Measurements from ENCODE around the gene LRRC1. TPM values are rescaled to one million over a fixed set of nuclear protein-coding genes. Genes with fewer than 3 reads are reported as not detected.

The LRRC1 gene
- total and polyA plus RNA-seq, 2 of the 13 experiments (the other 11 are each of a cell fraction or from before 2014, with no cell fraction given): 15.6 to 27.7 TPM

DNA sequence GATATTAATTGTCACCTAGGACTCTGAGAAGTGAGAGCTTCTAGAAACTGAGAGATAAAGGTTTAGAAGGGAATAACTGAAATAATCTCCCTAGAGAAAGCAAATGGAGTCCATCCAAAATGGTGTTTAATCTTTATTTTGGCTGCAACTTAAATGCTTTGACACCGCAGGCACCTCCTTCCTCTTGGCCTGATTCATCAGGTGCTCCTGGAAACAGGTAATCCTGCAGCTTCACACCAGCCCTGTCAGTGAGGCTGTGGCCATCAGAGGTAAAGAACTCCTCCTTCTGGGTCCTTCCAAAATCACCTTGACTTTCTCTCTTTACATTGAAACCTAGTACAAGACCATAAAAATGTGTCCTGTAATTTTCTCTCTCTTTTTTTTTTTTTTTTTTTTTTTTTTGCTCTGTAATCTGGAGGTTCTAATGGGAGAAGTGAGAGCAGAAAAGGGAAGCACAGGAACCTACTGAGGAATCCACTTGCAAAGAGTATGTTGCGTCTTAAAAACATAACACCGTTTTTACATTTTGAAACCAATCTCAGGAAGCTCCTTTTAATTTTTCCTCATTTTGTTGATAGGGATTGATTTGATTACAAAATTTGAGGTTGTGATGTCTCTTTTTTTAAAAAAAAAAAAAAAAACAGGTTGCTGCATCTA lies 124.2 kb downstream of the LRRC1 start (continued):
- no peak for TF ChIP-seq PCBP1 (IDR thresholded peaks at IDR 0.05; ENCODE audit: borderline replicate concordance, low read depth, low read length)
- no peak for TF ChIP-seq FOXK1 (CRISPR knock-in tag; IDR thresholded peaks at IDR 0.05; ENCODE audit: borderline replicate concordance, low read depth)
- TF ChIP-seq ZNF557 (CRISPR knock-in tag; IDR thresholded peaks at IDR 0.05): no peak
- no peak for TF ChIP-seq MED13 (CRISPR knock-in tag; IDR thresholded peaks at IDR 0.05)
- no peak for TF ChIP-seq MAX (IDR thresholded peaks at IDR 0.05)
- TF ChIP-seq KAT8 (CRISPR knock-in tag; IDR thresholded peaks at IDR 0.05): no peak

DNA sequence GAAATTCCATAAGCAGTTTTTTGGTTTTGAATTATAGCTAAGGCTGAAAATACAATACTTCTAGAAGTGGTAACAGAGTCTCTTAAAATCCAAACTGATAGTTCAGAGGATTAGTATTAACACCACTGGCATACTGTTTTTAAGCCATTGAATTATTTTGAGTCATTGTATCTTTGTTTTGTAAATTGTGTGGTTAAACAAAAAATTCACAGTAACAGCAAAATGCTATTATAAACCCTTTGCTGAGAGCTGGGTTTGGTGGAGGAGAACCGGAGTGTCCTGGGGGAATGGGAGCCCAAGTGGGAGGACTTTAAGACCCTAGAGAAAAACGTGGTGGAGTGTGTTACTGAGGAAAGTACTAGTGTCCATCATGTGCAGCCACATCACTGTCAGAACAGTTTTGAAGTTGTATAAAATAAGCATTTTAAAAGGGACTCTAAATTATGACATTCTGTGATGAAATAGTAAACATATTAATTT lies 125.1 kb downstream of the LRRC1 start:
- no peak overlapping the region for H3K9ac ChIP-seq (ENCODE audit: insufficient read depth, low read depth, low read length)
- FAIRE-seq: no peak
- WGBS (ENCODE audit: low lambda C conversion rate): 86% methylated on average over 2 of the region's 2 CpGs
- no peak overlapping the region for H3K4me2 ChIP-seq (ENCODE audit: low read depth, low read length)
- no peak for DNase-seq (ENCODE audit: low spot score)
- H3K27me3 ChIP-seq (ENCODE audit: control insufficient read depth in 1 of 2, insufficient read depth in 2 of 2, low read length in 2 of 2): no peaks in the 10 kb centered on the region
- no peaks in the 10 kb centered on the region for H3K79me2 ChIP-seq (ENCODE audit: insufficient read depth, low read length)
- no peaks in the 10 kb centered on the region for H4K20me1 ChIP-seq (ENCODE audit: insufficient read depth, low read length)
- no peak for TF ChIP-seq SNAI1 (CRISPR knock-in tag; IDR thresholded peaks at IDR 0.05; ENCODE audit: borderline replicate concordance)
- intact Hi-C loops (cut with micrococcal nuclease; ENCODE audit: unreplicated experiment): no loop called here
- no peak overlapping the region for H3K27ac ChIP-seq (ENCODE audit: extremely low read length, insufficient read depth, low read length)
- POLR2A ChIA-PET: no interaction called here
- H2AFZ ChIP-seq (ENCODE audit: low read length): no peak overlapping the region
- no peak for ATAC-seq
- in situ Hi-C loops (cut with HindIII; ENCODE audit: extremely low pct_ligation_motif_present, low pct_unique_long_range_greater_than_20kb): no loop called here
- no peaks in the 10 kb centered on the region for H3K4me1 ChIP-seq (ENCODE audit: insufficient read depth, low read length)
- BruUV-seq (replicated peaks): no TSS peak
- peaks cover 7 to 33% of the 10 kb centered on the region in 2 experiments; a peak in 4 of 5 replicates for H3K36me3 ChIP-seq (replicated peaks in 1 of 2; ENCODE audit: control insufficient read depth in 1 of 2, insufficient read depth in 2 of 2, low read length in 2 of 2)
- no peak overlapping the region for H3K4me3 ChIP-seq (replicated peaks in 1 of 3; ENCODE audit: insufficient read depth in 1 of 3, low read depth in 2 of 3, low read length in 3 of 3)
- CTCF ChIA-PET (ENCODE audit: low intra/inter-chr PET ratio, low total read pairs): no interaction called here
- no peaks in the 10 kb centered on the region for H3K9me3 ChIP-seq (ENCODE audit: low read length)

Data from HepG2 (cell line).